Choroid plexus epithelial cell (primary cell): Measurements from ENCODE around the gene CLRN3.

Experiments used
- DNase-seq: peaks from one replicate; pipeline ENCODE4 v3.0.0-alpha.2; 2010; ENCODE audit warnings: low read depth
- H3K4me3 ChIP-seq: 2 replicates; pipeline ENCODE4 v1.5.1; 2011; ENCODE audit warnings: low read depth, mild to moderate bottlenecking, control low read depth, low read length, moderate library complexity
- TF ChIP-seq, protein P1 (sequence below): conservative IDR thresholded peaks from 2 replicates; pipeline ENCODE4 v1.5.1; 2011; ENCODE audit warnings: low read depth, mild to moderate bottlenecking, control low read depth, inconsistent platforms, low read length, moderate library complexity

Gene CLRN3

DNA sequence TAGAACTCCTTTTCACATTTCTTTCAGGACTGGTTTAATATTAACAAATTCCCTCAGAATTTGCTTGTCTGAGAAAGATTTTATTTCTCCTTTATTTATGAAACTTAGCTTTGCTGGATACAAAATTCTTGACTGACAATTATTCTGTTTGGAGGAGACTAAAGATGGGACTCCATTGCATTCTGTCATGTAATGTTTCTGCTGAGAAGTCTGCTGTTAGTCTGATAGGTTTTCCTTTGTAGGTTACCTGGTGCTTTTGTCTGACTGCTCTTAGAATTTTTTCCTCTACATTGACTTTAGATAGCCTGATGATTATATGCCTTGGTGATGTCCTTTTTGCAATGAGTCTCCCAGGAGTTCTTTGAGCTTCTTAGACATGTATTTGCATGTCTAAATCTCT, 23.4 kb downstream of the CLRN3 start:
- no peak overlapping the region for H3K4me3 ChIP-seq
- TF ChIP-seq, protein P1, sequence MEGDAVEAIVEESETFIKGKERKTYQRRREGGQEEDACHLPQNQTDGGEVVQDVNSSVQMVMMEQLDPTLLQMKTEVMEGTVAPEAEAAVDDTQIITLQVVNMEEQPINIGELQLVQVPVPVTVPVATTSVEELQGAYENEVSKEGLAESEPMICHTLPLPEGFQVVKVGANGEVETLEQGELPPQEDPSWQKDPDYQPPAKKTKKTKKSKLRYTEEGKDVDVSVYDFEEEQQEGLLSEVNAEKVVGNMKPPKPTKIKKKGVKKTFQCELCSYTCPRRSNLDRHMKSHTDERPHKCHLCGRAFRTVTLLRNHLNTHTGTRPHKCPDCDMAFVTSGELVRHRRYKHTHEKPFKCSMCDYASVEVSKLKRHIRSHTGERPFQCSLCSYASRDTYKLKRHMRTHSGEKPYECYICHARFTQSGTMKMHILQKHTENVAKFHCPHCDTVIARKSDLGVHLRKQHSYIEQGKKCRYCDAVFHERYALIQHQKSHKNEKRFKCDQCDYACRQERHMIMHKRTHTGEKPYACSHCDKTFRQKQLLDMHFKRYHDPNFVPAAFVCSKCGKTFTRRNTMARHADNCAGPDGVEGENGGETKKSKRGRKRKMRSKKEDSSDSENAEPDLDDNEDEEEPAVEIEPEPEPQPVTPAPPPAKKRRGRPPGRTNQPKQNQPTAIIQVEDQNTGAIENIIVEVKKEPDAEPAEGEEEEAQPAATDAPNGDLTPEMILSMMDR: no peak
- DNase-seq: no peak

DNA sequence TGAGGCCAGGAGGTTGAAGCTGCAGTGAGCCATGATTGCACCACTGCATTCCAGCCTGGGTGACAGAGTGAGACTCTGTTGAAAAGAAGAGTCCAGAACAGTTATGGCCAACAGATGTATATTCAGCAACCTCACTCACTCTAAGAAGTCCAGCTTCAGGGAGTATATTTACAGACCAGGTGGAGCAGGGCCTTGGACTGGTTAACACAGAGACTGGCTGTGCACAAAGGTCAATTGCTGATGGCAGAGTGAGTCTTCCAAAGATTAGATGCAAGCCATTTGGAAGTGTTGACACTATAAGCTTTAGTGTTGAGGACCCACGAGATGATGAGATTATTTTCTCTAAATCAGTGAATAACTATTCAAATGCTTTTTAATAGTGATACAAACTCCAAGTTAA, 24.9 kb downstream of the CLRN3 start:
- TF ChIP-seq, protein P1: no peak
- H3K4me3 ChIP-seq: no peak overlapping the region
- DNase-seq: no peak

DNA sequence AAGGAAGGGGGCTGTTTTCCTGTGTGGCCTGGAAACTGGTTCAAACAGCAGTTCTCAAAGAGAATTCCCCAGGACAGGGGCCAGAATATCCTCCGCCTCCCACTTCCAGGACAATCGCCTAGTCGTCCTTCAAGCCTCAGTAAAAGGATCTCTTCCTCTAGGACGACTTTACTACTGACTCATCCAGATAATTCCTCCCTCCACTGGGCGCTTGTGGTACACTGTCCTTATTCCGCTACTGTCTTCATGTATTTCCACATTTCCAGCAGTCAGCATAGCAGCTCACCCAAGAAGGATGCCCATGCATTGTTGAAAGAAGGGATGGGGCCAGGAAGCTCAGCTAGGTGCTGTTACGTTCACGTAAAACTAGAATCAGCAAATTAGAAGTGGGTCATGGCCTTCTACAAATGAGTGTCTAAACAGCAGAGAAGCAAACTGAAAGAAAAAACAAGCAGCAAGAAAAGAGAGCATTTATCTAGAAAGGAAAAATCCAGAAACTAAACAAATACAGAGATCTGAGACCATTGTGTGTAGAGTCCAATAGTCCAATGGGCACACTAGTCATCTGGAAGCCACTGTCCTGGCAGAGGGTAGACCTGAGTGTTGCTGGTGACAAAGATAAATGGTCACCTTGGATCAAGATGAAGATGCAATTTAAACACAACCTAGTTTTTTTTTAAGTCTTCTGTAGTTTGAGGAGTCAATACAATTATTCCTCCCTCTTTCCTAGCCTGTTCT, 26.3 kb downstream of the CLRN3 start:
- no peak for DNase-seq
- no peak overlapping the region for H3K4me3 ChIP-seq
- TF ChIP-seq, protein P1: no peak

DNA sequence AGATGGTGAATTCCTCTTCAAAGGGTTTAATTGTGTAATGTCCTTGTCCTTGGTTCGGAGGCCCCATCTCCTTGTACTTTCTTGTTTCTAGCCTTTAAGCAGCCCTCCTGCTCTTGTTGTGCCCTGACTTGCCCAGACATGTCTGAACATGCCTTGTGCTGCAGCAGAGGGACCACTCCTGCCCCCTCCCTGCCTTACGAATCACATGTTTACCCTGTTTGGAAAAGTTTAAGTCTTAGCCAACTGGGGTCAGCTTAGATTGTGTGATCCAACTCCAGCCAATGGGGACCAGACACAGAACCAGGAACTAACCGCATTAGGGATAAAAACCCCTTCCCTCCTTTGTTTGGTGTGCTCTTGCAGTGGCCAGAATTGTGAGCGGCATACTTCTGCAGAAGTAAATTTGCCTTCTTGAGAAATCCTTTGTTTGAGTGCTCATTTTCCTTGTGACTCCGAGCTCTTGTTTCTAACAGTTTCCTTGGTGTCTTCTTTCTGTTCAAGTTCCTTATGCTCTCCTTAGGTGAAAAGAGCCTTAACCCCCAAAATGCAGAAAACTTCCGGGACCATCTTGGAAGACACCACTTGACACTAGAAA, 29.4 kb downstream of the CLRN3 start:
- H3K4me3 ChIP-seq: no peak overlapping the region
- TF ChIP-seq, protein P1: no peak
- DNase-seq: no peak

DNA sequence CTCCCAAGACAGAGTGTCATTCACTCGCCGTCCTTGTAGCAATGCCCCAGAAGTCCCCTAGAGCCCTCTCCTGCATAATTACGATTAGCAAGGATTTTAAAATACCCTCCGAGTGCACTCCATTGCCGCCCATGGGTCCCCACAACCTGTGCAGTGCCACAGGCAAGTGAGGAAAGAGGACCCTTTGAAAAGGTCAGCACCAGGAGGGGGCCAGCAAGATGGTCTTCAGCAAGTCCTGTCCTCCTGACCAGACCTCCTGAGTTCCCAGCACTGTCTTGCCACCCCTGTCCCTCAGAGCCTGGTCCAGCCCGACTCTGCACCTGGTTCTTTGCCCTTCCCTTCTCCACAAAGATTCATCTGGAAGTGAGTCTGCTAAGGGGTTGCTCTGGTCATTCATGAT, 32.1 kb downstream of the CLRN3 start:
- H3K4me3 ChIP-seq: no peak overlapping the region
- no peak for DNase-seq
- TF ChIP-seq, protein P1: no peak

DNA sequence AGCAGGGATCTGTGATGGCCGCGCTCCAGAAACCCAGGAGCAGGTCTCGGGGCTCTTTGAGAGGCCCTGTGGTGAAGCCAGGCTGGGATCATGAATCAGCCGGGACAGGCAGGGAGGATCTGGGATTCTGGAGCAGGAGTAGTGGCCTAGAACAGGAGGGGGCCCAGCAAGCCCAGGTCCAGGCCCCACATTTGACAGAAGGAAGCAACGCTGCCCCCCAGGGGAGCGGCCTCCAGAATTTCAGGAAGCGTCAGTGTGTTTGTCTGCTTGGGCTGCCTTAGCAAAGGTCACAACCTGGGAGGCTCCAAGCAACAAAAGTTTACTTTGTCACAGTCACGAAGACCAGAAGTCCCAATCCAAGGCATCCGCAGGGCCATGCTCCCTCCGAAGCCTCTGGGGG, 36.8 kb downstream of the CLRN3 start:
- TF ChIP-seq, protein P1: no peak

DNA sequence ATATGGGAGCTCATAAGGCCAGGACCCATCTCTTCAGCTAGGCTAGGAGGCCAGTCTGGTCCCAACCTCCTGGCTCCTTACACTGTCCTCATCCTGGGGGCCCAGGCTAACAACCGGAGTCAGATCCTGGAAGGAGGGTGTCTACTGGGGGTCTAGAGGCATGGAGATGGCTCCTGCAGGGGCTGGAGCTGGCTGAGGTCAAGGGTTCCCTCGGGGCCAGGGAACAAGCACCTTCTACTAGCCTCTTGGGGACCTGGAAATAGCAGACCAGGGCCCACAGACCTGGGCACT, 37.2 kb downstream of the CLRN3 start:
- no peak overlapping the region for H3K4me3 ChIP-seq
- no peak for DNase-seq
- TF ChIP-seq, protein P1: no peak

More for the DNA sequence above, 36.8 kb downstream of the CLRN3 start:
- no peak overlapping the region for H3K4me3 ChIP-seq
- DNase-seq: no peak
